Measurements from ENCODE around the gene CFP. TPM values are rescaled to one million over a fixed set of nuclear protein-coding genes. Genes with fewer than 3 reads are reported as not detected.

CFP gene
- total RNA-seq, 1 experiment from 2014 or later: 1.3 TPM

GRCh38 chrX:47633689-47634590 lies 4.2 kb upstream of the CFP start:
- no peak overlapping the region for H3K9ac ChIP-seq (ENCODE audit: low read length)
- CTCF ChIA-PET: no interaction called here
- BruUV-seq (replicated peaks): no TSS peak
- no peaks in the 10 kb centered on the region for H3K4me1 ChIP-seq (ENCODE audit: control insufficient read depth in 1 of 2, insufficient read depth in 2 of 2, low read length in 2 of 2)
- ATAC-seq (no peak), DNase-seq (ENCODE audit: low read depth, low spot score) (no peak)
- no peak overlapping the region for H3K27ac ChIP-seq (ENCODE audit: low read depth, low read length)
- intact Hi-C loops (cut with micrococcal nuclease): no loop called here
- no peaks in the 10 kb centered on the region for H3K9me2 ChIP-seq (ENCODE audit: insufficient read depth)
- no peaks in the 10 kb centered on the region for H3K79me2 ChIP-seq (ENCODE audit: insufficient read depth, low read length)
- H4K20me1 ChIP-seq (ENCODE audit: insufficient read depth): no peaks in the 10 kb centered on the region
- no peaks in the 10 kb centered on the region for H3K9me3 ChIP-seq (ENCODE audit: control insufficient read depth in 1 of 2, insufficient read depth in 1 of 2, low read depth in 1 of 2, low read length in 2 of 2)
- no peak for TF ChIP-seq RAD21 (IDR thresholded peaks at IDR 0.05; ENCODE audit: low read depth)
- no peak for TF ChIP-seq EGR1 (IDR thresholded peaks at IDR 0.05; ENCODE audit: low read depth)
- RAD21 ChIA-PET (ENCODE audit: low non-redundant PET in 1 of 2, low total read pairs in 2 of 2, uncharacterized antibody in 2 of 2, unreplicated experiment in 2 of 2): interaction anchor here in 1 of 2 experiments (0.6 kb wide), 1 partner anchor 199 kb away, joined by 3 read pairs; no protein-coding TSS in a partner anchor
- peaks cover 0 to 3% of the 10 kb centered on the region in 2 experiments; a peak in 2 of 4 replicates for H3K36me3 ChIP-seq (ENCODE audit: control insufficient read depth in 1 of 2, insufficient read depth in 2 of 2, low read length in 2 of 2)
- H3K4me3 ChIP-seq (replicated peaks in 1 of 2; ENCODE audit: low read depth in 1 of 2, low read length in 2 of 2): no peak overlapping the region
- no peaks in the 10 kb centered on the region for H3K27me3 ChIP-seq (ENCODE audit: insufficient read depth, low read length)
- no peak overlapping the region for H3K4me2 ChIP-seq (ENCODE audit: low read length)
- POLR2A ChIA-PET: no interaction called here
- no peak overlapping the region for H2AFZ ChIP-seq (ENCODE audit: low read depth, low read length, poor library complexity, severe bottlenecking)

GRCh38 chrX:47632666-47633065 lies 2.9 kb upstream of the CFP start:
- intact Hi-C loops (cut with micrococcal nuclease): no loop called here
- Histone ChIP-seq H3K9me3 (ENCODE audit: control insufficient read depth in 1 of 2, insufficient read depth in 1 of 2, low read depth in 1 of 2, low read length in 2 of 2) (no peaks in the 10 kb centered on the region), H3K4me1 (ENCODE audit: control insufficient read depth in 1 of 2, insufficient read depth in 2 of 2, low read length in 2 of 2) (no peaks in the 10 kb centered on the region), H3K9ac (ENCODE audit: low read length) (no peak overlapping the region), H3K9me2 (ENCODE audit: insufficient read depth) (no peaks in the 10 kb centered on the region), H3K4me2 (ENCODE audit: low read length) (no peak overlapping the region), H3K27me3 (ENCODE audit: insufficient read depth, low read length) (no peaks in the 10 kb centered on the region), H3K27ac (ENCODE audit: low read depth, low read length) (no peak overlapping the region), H2AFZ (ENCODE audit: low read depth, low read length, poor library complexity, severe bottlenecking) (no peak overlapping the region), H4K20me1 (ENCODE audit: insufficient read depth) (no peaks in the 10 kb centered on the region), H3K79me2 (ENCODE audit: insufficient read depth, low read length) (no peaks in the 10 kb centered on the region), H3K4me3 (replicated peaks in 1 of 2; ENCODE audit: low read depth in 1 of 2, low read length in 2 of 2) (no peak overlapping the region), H3K36me3 (ENCODE audit: control insufficient read depth in 1 of 2, insufficient read depth in 2 of 2, low read length in 2 of 2) (peaks cover 0 to 3% of the 10 kb centered on the region in 2 experiments; a peak in 2 of 4 replicates)
- ChIA-PET CTCF (no interaction called here), POLR2A (no interaction called here), RAD21 (ENCODE audit: low non-redundant PET in 1 of 2, low total read pairs in 2 of 2, uncharacterized antibody in 2 of 2, unreplicated experiment in 2 of 2) (no interaction called here)
- BruUV-seq (replicated peaks): no TSS peak
- no peak for TF ChIP-seq CBX3 (IDR thresholded peaks at IDR 0.05; ENCODE audit: low read depth)
- no peak for TF ChIP-seq ZNF274 (IDR thresholded peaks at IDR 0.05; ENCODE audit: low read depth, low read length)
- TF ChIP-seq ELF1 (IDR thresholded peaks at IDR 0.05; ENCODE audit: borderline replicate concordance, low read depth): no peak
- TF ChIP-seq ZBTB33 (IDR thresholded peaks at IDR 0.05; ENCODE audit: extremely low read depth, insufficient replicate concordance, low read length): no peak
- no peak for TF ChIP-seq RAD21 (IDR thresholded peaks at IDR 0.05; ENCODE audit: low read depth)
- DNase-seq (ENCODE audit: low read depth, low spot score) (no peak), ATAC-seq (no peak)
